HCT116 (cell line): ENCODE data around the gene GUK1. TPM values are rescaled to one million over a fixed set of nuclear protein-coding genes. Genes with fewer than 3 reads are reported as not detected.

Source experiments
- ATAC-seq: fragments of 200-7000 bp; cut with Tn5 transposase; 2 replicates; pipeline ENCODE4 v1.9.1; 2020; ENCODE audit warnings: mild to moderate bottlenecking, moderate library complexity
- BruUV-seq: library from RNA; stranded (reverse); fragments of 400-500 nt; replicated peaks from 2 replicates; lab custom pipeline; 2021; lab: Mats Ljungman, UMichigan
- CTCF ChIA-PET: fragments of 300-600 bp; sonication (Branson Sonifier 250); formaldehyde crosslinking; loops from one replicate; lab custom pipeline; 2021; ENCODE audit warnings: antibody characterized with exemption; lab: Charles Lee
- POLR2A ChIA-PET: fragments of 300-600, 350-600 bp; sonication (Branson Sonifier 250); formaldehyde crosslinking; loops from one replicate; lab custom pipeline; 2021; ENCODE audit warnings: antibody characterized with exemption; lab: Charles Lee
- RAD21 ChIA-PET, 2 experiments: fragments of 300-600 bp; sonication (Branson Sonifier 250); formaldehyde crosslinking; loops; one replicate each; lab custom pipeline; 2023; ENCODE audit warnings: low total read pairs in 2 of 2; ENCODE audit not compliant: uncharacterized antibody in 2 of 2, unreplicated experiment in 2 of 2, low non-redundant PET in 1 of 2; lab: Charles Lee
- DNase-seq: peaks from one replicate; pipeline ENCODE4 v3.0.0-alpha.2; 2010; ENCODE audit warnings: low read depth, low spot score
- H2AFZ ChIP-seq: fragments of 200-600 bp; shearing (Covaris generic), sonication (generic); 2 replicates; pipeline ENCODE4 v1.6.1; 2017; ENCODE audit warnings: low read depth, mixed run types, mixed read lengths, antibody characterized with exemption, low read length; ENCODE audit not compliant: poor library complexity, severe bottlenecking
- H3K27ac ChIP-seq: 2 replicates; pipeline ENCODE4 v1.5.1; 2012; ENCODE audit warnings: low read depth, low read length
- H3K27me3 ChIP-seq: fragments of 200-600 bp; sonication (generic); 2 replicates; pipeline ENCODE4 v1.6.1; 2016; ENCODE audit warnings: mixed run types, low read length, mixed read lengths; ENCODE audit not compliant: insufficient read depth
- H3K36me3 ChIP-seq, 2 experiments: fragments of 200-500 bp in 1 of 2; fragments of 200-600 bp in 1 of 2; sonication (Bioruptor generic) in 1 of 2; sonication (generic) in 1 of 2; 2 replicates each; pipeline versions ENCODE4 v1.5.1 to v1.6.1; 2014 to 2016; ENCODE audit warnings: low read length in 2 of 2, inconsistent platforms in 1 of 2, mixed read lengths in 1 of 2, mixed run types in 1 of 2; ENCODE audit not compliant: insufficient read depth in 2 of 2, control insufficient read depth in 1 of 2
- H3K4me1 ChIP-seq, 2 experiments: fragments of 200-600 bp in 1 of 2; sonication (generic) in 1 of 2; 2 replicates each; pipeline versions ENCODE4 v1.5.1 to v1.6.1; 2012 to 2017; ENCODE audit warnings: low read length in 2 of 2, inconsistent platforms in 1 of 2, mild to moderate bottlenecking in 1 of 2, mixed read lengths in 1 of 2, mixed run types in 1 of 2, moderate library complexity in 1 of 2; ENCODE audit not compliant: insufficient read depth in 2 of 2, control insufficient read depth in 1 of 2
- H3K4me2 ChIP-seq: fragments of 200-600 bp; sonication (generic); 2 replicates; pipeline ENCODE4 v1.6.1; 2017; ENCODE audit warnings: mixed run types, low read length, mixed read lengths
- H3K4me3 ChIP-seq, 2 experiments: fragments of 200-600 bp in 1 of 2; sonication (generic) in 1 of 2; replicated peaks in 1 of 2; 2 replicates each; pipeline ENCODE4 v1.5.1; 2011 to 2016; ENCODE audit warnings: low read length in 2 of 2, control low read depth in 1 of 2, low read depth in 1 of 2, mild to moderate bottlenecking in 1 of 2, mixed read lengths in 1 of 2, mixed run types in 1 of 2
- H3K79me2 ChIP-seq: fragments of 200-600 bp; sonication (generic); 2 replicates; pipeline ENCODE4 v1.6.1; 2017; ENCODE audit warnings: mild to moderate bottlenecking, mixed run types, low read length, moderate library complexity, mixed read lengths; ENCODE audit not compliant: insufficient read depth
- H3K9ac ChIP-seq: fragments of 200-600 bp; sonication (generic); 2 replicates; pipeline ENCODE4 v1.6.1; 2016; ENCODE audit warnings: low read length, mixed read lengths
- H3K9me2 ChIP-seq: fragments of 200-600 bp; sonication (generic), shearing (Covaris generic); 2 replicates; pipeline ENCODE4 v1.6.1; 2017; ENCODE audit warnings: mixed run types, mild to moderate bottlenecking, moderate library complexity; ENCODE audit not compliant: insufficient read depth
- H3K9me3 ChIP-seq, 2 experiments: fragments of 200-500 bp in 1 of 2; fragments of 200-600 bp in 1 of 2; sonication (Bioruptor generic) in 1 of 2; sonication (generic) in 1 of 2; 2 replicates each; pipeline ENCODE4 v1.6.1; 2014 to 2017; ENCODE audit warnings: low read length in 2 of 2, mixed read lengths in 2 of 2, inconsistent platforms in 1 of 2, low read depth in 1 of 2, mild to moderate bottlenecking in 1 of 2, mixed run types in 1 of 2, moderate library complexity in 1 of 2; ENCODE audit not compliant: control insufficient read depth in 1 of 2, insufficient read depth in 1 of 2
- H4K20me1 ChIP-seq: fragments of 200-600 bp; sonication (generic), shearing (Covaris generic); 2 replicates; pipeline ENCODE4 v1.6.1; 2017; ENCODE audit warnings: mixed run types, mild to moderate bottlenecking, moderate library complexity; ENCODE audit not compliant: insufficient read depth
- CBX3 ChIP-seq: IDR thresholded peaks from 2 replicates; pipeline ENCODE4 v1.6.1; 2012; ENCODE audit warnings: low read depth
- CEBPB ChIP-seq: IDR thresholded peaks from 2 replicates; pipeline ENCODE4 v1.6.1; 2012; ENCODE audit warnings: low read depth
- ELF1 ChIP-seq: IDR thresholded peaks from 2 replicates; pipeline ENCODE4 v1.6.1; 2012; ENCODE audit warnings: low read depth, borderline replicate concordance
- EZH2phosphoT487 ChIP-seq: fragments of 200-600 bp; IDR thresholded peaks from 2 replicates; pipeline ENCODE4 v1.6.1; 2018; ENCODE audit warnings: antibody characterized with exemption, borderline replicate concordance
- FOSL1 ChIP-seq: IDR thresholded peaks from 2 replicates; pipeline ENCODE4 v1.6.1; 2012; ENCODE audit warnings: low read depth
- JUND ChIP-seq: IDR thresholded peaks from 2 replicates; pipeline ENCODE4 v1.6.1; 2012
- POLR2A ChIP-seq: IDR thresholded peaks from 2 replicates; pipeline ENCODE4 v1.7.0; 2011; ENCODE audit warnings: borderline replicate concordance; ENCODE audit not compliant: insufficient read depth, insufficient read length; ENCODE audit errors: extremely low read depth
- POLR2AphosphoS5 ChIP-seq: IDR thresholded peaks from 2 replicates; pipeline ENCODE4 v1.6.1; 2011; ENCODE audit warnings: mild to moderate bottlenecking, low read depth, low read length, moderate library complexity
- RAD21 ChIP-seq: IDR thresholded peaks from 2 replicates; pipeline ENCODE4 v1.6.1; 2012; ENCODE audit warnings: low read depth, mild to moderate bottlenecking
- SP1 ChIP-seq: IDR thresholded peaks from 2 replicates; pipeline ENCODE4 v1.6.1; 2012; ENCODE audit warnings: low read depth
- SRF ChIP-seq: IDR thresholded peaks from 2 replicates; pipeline ENCODE4 v1.6.1; 2012; ENCODE audit warnings: low read depth
- TCF7L2 ChIP-seq: IDR thresholded peaks from 2 replicates; pipeline ENCODE4 v1.7.0; 2011; ENCODE audit warnings: borderline replicate concordance, inconsistent platforms; ENCODE audit not compliant: insufficient read depth, insufficient read length; ENCODE audit errors: extremely low read depth
- ZFX ChIP-seq: fragments of 450-650 bp; IDR thresholded peaks from 2 replicates; pipeline ENCODE4 v1.6.1; 2017
- ZNF274 ChIP-seq: fragments of 200-500 bp; sonication (Bioruptor generic); IDR thresholded peaks from 2 replicates; pipeline ENCODE4 v1.6.1; 2014; ENCODE audit warnings: mild to moderate bottlenecking, low read depth, low read length, inconsistent platforms
- intact Hi-C: fragments of 100-400 bp; cut with micrococcal nuclease; formaldehyde crosslinking; loops from 2 replicates; pipeline ENCODE4 v1.10.0; 2022
- total RNA-seq: library from RNA; stranded (reverse); gene quantifications from one replicate; pipeline ENCODE4 v1.2.1, GENCODE V29; 2021; ENCODE audit not compliant: unreplicated experiment
- TF ChIP-seq, protein P1 (sequence below): IDR thresholded peaks from 2 replicates; pipeline ENCODE4 v1.6.1; 2012; ENCODE audit warnings: low read depth
- TF ChIP-seq, protein P2 (sequence below), 3 experiments: fragments of 200-600 bp in 1 of 3; sonication (generic) in 1 of 3; IDR thresholded peaks in 2 of 3; conservative IDR thresholded peaks in 1 of 3; 2 replicates each; pipeline ENCODE4 v1.5.1; 2012 to 2017; ENCODE audit warnings: low read depth in 2 of 3, low read length in 2 of 3, antibody characterized with exemption in 1 of 3, borderline replicate concordance in 1 of 3, control low read depth in 1 of 3, mild to moderate bottlenecking in 1 of 3, mixed read lengths in 1 of 3, mixed run types in 1 of 3, moderate library complexity in 1 of 3; ENCODE audit not compliant: insufficient read depth in 1 of 3
- TF ChIP-seq, protein P3 (sequence below): IDR thresholded peaks from 2 replicates; pipeline ENCODE4 v1.6.1; 2012
- TF ChIP-seq, protein P4 (sequence below): IDR thresholded peaks from 2 replicates; pipeline ENCODE4 v1.6.1; 2011; ENCODE audit warnings: mild to moderate bottlenecking, low read length, moderate library complexity; ENCODE audit not compliant: insufficient replicate concordance; ENCODE audit errors: extremely low read depth
- TF ChIP-seq, protein P5 (sequence below): IDR thresholded peaks from 2 replicates; pipeline ENCODE4 v1.6.1; 2012

GUK1 gene
- total RNA-seq, 1 experiment from 2014 or later: 145 TPM

DNA sequence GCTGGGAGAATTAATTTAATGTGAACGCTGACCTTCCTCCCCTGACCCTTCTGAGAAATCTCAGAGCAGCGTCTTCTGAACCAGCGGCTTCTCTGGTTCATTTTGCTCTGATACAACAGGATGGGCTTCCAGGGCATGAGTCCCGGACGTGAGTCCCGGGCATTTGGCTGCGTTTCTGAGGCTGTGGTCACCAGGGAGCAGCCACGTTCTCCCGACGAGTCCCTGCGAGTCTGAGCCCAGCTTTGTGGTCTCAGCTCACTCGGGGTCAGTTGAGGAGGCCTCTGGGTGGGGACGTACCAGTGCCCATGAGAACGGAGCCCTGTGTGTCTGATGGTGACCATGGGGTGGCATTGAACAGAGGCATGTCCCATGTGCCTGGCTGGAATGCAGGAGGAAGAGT is 50.1 kb downstream of the GUK1 start:
- no peak overlapping the region for H3K9ac ChIP-seq
- H3K27ac ChIP-seq: no peak overlapping the region
- no peak for DNase-seq
- no peaks in the 10 kb centered on the region for H3K36me3 ChIP-seq
- CTCF ChIA-PET: no interaction called here
- no TSS peak for BruUV-seq
- RAD21 ChIA-PET: no interaction called here
- H3K9me3 ChIP-seq: no peaks in the 10 kb centered on the region
- no peak overlapping the region for H3K4me2 ChIP-seq
- H3K27me3 ChIP-seq: no peaks in the 10 kb centered on the region
- no peak overlapping the region for H3K4me3 ChIP-seq
- POLR2A ChIA-PET: no interaction called here
- no peak for TF ChIP-seq ELF1
- TF ChIP-seq TCF7L2: no peak
- TF ChIP-seq RAD21: no peak
- TF ChIP-seq CBX3: no peak
- TF ChIP-seq, protein P1, sequence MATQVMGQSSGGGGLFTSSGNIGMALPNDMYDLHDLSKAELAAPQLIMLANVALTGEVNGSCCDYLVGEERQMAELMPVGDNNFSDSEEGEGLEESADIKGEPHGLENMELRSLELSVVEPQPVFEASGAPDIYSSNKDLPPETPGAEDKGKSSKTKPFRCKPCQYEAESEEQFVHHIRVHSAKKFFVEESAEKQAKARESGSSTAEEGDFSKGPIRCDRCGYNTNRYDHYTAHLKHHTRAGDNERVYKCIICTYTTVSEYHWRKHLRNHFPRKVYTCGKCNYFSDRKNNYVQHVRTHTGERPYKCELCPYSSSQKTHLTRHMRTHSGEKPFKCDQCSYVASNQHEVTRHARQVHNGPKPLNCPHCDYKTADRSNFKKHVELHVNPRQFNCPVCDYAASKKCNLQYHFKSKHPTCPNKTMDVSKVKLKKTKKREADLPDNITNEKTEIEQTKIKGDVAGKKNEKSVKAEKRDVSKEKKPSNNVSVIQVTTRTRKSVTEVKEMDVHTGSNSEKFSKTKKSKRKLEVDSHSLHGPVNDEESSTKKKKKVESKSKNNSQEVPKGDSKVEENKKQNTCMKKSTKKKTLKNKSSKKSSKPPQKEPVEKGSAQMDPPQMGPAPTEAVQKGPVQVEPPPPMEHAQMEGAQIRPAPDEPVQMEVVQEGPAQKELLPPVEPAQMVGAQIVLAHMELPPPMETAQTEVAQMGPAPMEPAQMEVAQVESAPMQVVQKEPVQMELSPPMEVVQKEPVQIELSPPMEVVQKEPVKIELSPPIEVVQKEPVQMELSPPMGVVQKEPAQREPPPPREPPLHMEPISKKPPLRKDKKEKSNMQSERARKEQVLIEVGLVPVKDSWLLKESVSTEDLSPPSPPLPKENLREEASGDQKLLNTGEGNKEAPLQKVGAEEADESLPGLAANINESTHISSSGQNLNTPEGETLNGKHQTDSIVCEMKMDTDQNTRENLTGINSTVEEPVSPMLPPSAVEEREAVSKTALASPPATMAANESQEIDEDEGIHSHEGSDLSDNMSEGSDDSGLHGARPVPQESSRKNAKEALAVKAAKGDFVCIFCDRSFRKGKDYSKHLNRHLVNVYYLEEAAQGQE: no peak
- no peak for TF ChIP-seq ZNF274
- TF ChIP-seq FOSL1: no peak
- no peak for TF ChIP-seq SRF
- no peak for TF ChIP-seq POLR2AphosphoS5
- TF ChIP-seq, protein P2, sequence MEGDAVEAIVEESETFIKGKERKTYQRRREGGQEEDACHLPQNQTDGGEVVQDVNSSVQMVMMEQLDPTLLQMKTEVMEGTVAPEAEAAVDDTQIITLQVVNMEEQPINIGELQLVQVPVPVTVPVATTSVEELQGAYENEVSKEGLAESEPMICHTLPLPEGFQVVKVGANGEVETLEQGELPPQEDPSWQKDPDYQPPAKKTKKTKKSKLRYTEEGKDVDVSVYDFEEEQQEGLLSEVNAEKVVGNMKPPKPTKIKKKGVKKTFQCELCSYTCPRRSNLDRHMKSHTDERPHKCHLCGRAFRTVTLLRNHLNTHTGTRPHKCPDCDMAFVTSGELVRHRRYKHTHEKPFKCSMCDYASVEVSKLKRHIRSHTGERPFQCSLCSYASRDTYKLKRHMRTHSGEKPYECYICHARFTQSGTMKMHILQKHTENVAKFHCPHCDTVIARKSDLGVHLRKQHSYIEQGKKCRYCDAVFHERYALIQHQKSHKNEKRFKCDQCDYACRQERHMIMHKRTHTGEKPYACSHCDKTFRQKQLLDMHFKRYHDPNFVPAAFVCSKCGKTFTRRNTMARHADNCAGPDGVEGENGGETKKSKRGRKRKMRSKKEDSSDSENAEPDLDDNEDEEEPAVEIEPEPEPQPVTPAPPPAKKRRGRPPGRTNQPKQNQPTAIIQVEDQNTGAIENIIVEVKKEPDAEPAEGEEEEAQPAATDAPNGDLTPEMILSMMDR (IDR thresholded peaks at IDR 0.05 in 2 of 3, conservative IDR thresholded peaks at IDR 0.05 in 1 of 3; ENCODE audit: borderline replicate concordance in 1 of 3, insufficient read depth in 1 of 3, low read depth in 2 of 3, low read length in 2 of 3): no peak
- TF ChIP-seq SP1: no peak
- no peak for TF ChIP-seq EZH2phosphoT487
- TF ChIP-seq, protein P3, sequence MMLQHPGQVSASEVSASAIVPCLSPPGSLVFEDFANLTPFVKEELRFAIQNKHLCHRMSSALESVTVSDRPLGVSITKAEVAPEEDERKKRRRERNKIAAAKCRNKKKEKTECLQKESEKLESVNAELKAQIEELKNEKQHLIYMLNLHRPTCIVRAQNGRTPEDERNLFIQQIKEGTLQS: no peak
- TF ChIP-seq, protein P4, sequence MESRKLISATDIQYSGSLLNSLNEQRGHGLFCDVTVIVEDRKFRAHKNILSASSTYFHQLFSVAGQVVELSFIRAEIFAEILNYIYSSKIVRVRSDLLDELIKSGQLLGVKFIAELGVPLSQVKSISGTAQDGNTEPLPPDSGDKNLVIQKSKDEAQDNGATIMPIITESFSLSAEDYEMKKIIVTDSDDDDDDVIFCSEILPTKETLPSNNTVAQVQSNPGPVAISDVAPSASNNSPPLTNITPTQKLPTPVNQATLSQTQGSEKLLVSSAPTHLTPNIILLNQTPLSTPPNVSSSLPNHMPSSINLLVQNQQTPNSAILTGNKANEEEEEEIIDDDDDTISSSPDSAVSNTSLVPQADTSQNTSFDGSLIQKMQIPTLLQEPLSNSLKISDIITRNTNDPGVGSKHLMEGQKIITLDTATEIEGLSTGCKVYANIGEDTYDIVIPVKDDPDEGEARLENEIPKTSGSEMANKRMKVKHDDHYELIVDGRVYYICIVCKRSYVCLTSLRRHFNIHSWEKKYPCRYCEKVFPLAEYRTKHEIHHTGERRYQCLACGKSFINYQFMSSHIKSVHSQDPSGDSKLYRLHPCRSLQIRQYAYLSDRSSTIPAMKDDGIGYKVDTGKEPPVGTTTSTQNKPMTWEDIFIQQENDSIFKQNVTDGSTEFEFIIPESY: no peak
- TF ChIP-seq JUND: no peak
- TF ChIP-seq, protein P5, sequence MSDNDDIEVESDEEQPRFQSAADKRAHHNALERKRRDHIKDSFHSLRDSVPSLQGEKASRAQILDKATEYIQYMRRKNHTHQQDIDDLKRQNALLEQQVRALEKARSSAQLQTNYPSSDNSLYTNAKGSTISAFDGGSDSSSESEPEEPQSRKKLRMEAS: no peak
- TF ChIP-seq POLR2A: no peak
- TF ChIP-seq ZFX: no peak
- TF ChIP-seq CEBPB: no peak
- H4K20me1 ChIP-seq: no peaks in the 10 kb centered on the region
- no peaks in the 10 kb centered on the region for H3K79me2 ChIP-seq
- H3K4me1 ChIP-seq: no peaks in the 10 kb centered on the region
- intact Hi-C loops: no loop called here
- H3K9me2 ChIP-seq: no peaks in the 10 kb centered on the region
- ATAC-seq: no peak
- H2AFZ ChIP-seq: no peak overlapping the region
